Hepatocyte (in vitro differentiated cells): ENCODE measurements around the gene EXOC6. TPM values are rescaled to one million over a fixed set of nuclear protein-coding genes. Genes with fewer than 3 reads are reported as not detected.

Experiments
- DNase-seq: peaks from one replicate; pipeline ENCODE4 v3.0.0-alpha.2; 2016; ENCODE audit warnings: low spot score
- H2AFZ ChIP-seq: fragments of 200-600 bp; sonication (generic); 2 replicates; pipeline ENCODE4 v1.6.0; 2016; ENCODE audit warnings: antibody characterized with exemption, mild to moderate bottlenecking
- H3K27ac ChIP-seq: fragments of 200-600 bp; sonication (generic); 2 replicates; pipeline ENCODE4 v1.5.1; 2016; ENCODE audit warnings: mild to moderate bottlenecking
- H3K27me3 ChIP-seq: fragments of 200-600 bp; sonication (generic); 2 replicates; pipeline ENCODE4 v1.6.1; 2016
- H3K36me3 ChIP-seq: fragments of 200-600 bp; sonication (generic); replicated peaks from 2 replicates; pipeline ENCODE4 v1.5.1; 2016; ENCODE audit warnings: low read depth; ENCODE audit not compliant: insufficient read depth
- H3K4me1 ChIP-seq: fragments of 200-600 bp; sonication (generic); 2 replicates; pipeline ENCODE4 v1.5.1; 2016; ENCODE audit warnings: mild to moderate bottlenecking, moderate library complexity; ENCODE audit not compliant: insufficient read depth
- H3K4me2 ChIP-seq: fragments of 200-600 bp; sonication (generic); 2 replicates; pipeline ENCODE4 v1.6.0; 2016
- H3K4me3 ChIP-seq: fragments of 200-600 bp; sonication (generic); 2 replicates; pipeline ENCODE4 v1.5.1; 2016; ENCODE audit warnings: mild to moderate bottlenecking
- H3K79me2 ChIP-seq: fragments of 200-600 bp; sonication (generic); 2 replicates; pipeline ENCODE4 v1.6.0; 2017; ENCODE audit warnings: mild to moderate bottlenecking
- H3K9me2 ChIP-seq: fragments of 200-600 bp; sonication (generic); replicated peaks from 2 replicates; pipeline ENCODE4 v1.6.0; 2017; ENCODE audit warnings: mild to moderate bottlenecking; ENCODE audit not compliant: insufficient read depth
- H3K9me3 ChIP-seq: fragments of 200-600 bp; sonication (generic); 2 replicates; pipeline ENCODE4 v1.5.1; 2016; ENCODE audit warnings: low read depth, mild to moderate bottlenecking
- H4K20me1 ChIP-seq: fragments of 200-600 bp; sonication (generic); 2 replicates; pipeline ENCODE4 v1.6.0; 2016; ENCODE audit warnings: mild to moderate bottlenecking; ENCODE audit not compliant: insufficient read depth, poor library complexity, severe bottlenecking
- EZH2 ChIP-seq: fragments of 200-600 bp; sonication (generic); IDR thresholded peaks from 2 replicates; pipeline ENCODE4 v1.6.1; 2016; ENCODE audit warnings: antibody characterized with exemption, mild to moderate bottlenecking, borderline replicate concordance
- EZH2phosphoT487 ChIP-seq: fragments of 200-600 bp; sonication (generic); IDR thresholded peaks from one replicate; pipeline ENCODE4 v1.6.1; 2018; ENCODE audit warnings: antibody characterized with exemption, mild to moderate bottlenecking, low read depth, moderate library complexity; ENCODE audit not compliant: unreplicated experiment, severe bottlenecking
- WGBS: methylation state at CpG from one replicate; pipeline ENCODE4 v1.1.6; 2016; ENCODE audit warnings: low lambda C conversion rate; ENCODE audit errors: missing lambda C conversion rate; 5-methylcytosine and 5-hydroxymethylcytosine counted together
- polyA plus RNA-seq: library from polyadenylated mRNA; unstranded; fragments of >200 nt; fragmentation: Nextera tagmentation; extraction: Ambion mirVana; gene quantifications from 2 replicates; pipeline ENCODE4 v1.2.1, GENCODE V29; 2016
- total RNA-seq: library from RNA; depleted of rRNA; stranded (reverse); fragments of >200 nt; gene quantifications from 2 replicates; pipeline ENCODE4 v1.2.3, GENCODE V29; 2014
- TF ChIP-seq, protein P1 (sequence below): fragments of 200-600 bp; sonication (generic); IDR thresholded peaks from 2 replicates; pipeline ENCODE4 v1.5.1; 2016; ENCODE audit warnings: antibody characterized with exemption, mild to moderate bottlenecking; ENCODE audit not compliant: poor library complexity

The EXOC6 gene
- total and polyA plus RNA-seq, 2 experiments from 2014 or later: 5.8 to 11.7 TPM

DNA sequence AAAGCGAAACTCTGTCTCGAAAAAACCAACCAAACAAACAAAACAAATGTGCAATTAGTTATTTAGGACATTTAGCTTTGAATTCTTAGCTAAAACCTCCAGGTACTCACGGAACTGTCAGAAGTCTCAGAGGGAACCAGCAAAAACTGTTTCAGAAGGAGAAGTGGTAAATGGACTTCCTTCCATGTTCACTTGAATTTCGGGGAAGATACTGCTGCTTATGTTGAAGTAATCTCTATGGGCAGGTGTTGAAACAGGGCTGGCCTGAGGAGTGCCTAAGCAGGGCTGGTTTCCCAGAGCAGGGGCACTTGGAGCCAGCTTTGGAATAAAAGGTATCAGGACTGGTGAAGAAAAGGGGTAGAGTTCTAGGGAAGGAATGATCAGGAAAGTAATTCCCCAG lies 2.4 kb upstream of the EXOC6 start:
- DNase-seq: no peak
- Histone ChIP-seq H4K20me1 (no peaks in the 10 kb centered on the region), H3K4me1 (no peaks in the 10 kb centered on the region), H2AFZ (no peak overlapping the region), H3K9me3 (no peaks in the 10 kb centered on the region), H3K4me2 (no peak overlapping the region), H3K4me3 (no peak overlapping the region), H3K27me3 (no peaks in the 10 kb centered on the region), H3K79me2 (peaks cover 13% of the 10 kb centered on the region), H3K9me2 (no peaks in the 10 kb centered on the region), H3K27ac (no peak overlapping the region), H3K36me3 (no peaks in the 10 kb centered on the region)
- WGBS: 88% methylated on average over 4 of the region's 4 CpGs
- TF ChIP-seq EZH2phosphoT487: no peak
- TF ChIP-seq, protein P1, sequence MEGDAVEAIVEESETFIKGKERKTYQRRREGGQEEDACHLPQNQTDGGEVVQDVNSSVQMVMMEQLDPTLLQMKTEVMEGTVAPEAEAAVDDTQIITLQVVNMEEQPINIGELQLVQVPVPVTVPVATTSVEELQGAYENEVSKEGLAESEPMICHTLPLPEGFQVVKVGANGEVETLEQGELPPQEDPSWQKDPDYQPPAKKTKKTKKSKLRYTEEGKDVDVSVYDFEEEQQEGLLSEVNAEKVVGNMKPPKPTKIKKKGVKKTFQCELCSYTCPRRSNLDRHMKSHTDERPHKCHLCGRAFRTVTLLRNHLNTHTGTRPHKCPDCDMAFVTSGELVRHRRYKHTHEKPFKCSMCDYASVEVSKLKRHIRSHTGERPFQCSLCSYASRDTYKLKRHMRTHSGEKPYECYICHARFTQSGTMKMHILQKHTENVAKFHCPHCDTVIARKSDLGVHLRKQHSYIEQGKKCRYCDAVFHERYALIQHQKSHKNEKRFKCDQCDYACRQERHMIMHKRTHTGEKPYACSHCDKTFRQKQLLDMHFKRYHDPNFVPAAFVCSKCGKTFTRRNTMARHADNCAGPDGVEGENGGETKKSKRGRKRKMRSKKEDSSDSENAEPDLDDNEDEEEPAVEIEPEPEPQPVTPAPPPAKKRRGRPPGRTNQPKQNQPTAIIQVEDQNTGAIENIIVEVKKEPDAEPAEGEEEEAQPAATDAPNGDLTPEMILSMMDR: no peak
- no peak for TF ChIP-seq EZH2

DNA sequence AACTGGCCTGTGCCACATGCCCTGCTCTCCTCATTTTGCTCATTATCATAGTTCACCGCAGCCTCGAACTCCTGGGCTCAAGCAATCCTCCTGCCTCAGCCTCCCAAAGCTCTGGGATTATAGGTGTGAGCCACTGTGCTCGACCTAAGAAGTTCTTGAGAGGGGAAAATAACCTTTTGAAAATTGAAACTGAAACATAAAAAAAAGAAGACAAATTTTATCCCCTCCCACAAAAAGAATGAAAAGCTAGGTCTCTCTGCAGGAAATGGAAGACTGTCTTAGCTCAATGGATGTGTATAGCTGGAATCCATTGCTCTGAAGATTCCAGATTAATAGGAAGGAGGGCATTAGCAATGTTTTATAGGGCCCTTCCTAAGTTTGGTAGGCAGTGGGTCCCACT lies 2.0 kb upstream of the EXOC6 start:
- no peak overlapping the region for H3K27ac ChIP-seq
- peaks cover 15% of the 10 kb centered on the region for H3K79me2 ChIP-seq
- no peak overlapping the region for H2AFZ ChIP-seq
- no peaks in the 10 kb centered on the region for H3K4me1 ChIP-seq
- DNase-seq: no peak
- 94% methylated on average over 3 of the region's 3 CpGs for WGBS
- H3K27me3 ChIP-seq: no peaks in the 10 kb centered on the region
- H3K4me3 ChIP-seq: no peak overlapping the region
- no peaks in the 10 kb centered on the region for H4K20me1 ChIP-seq
- H3K9me2 ChIP-seq: no peaks in the 10 kb centered on the region
- no peak overlapping the region for H3K4me2 ChIP-seq
- no peaks in the 10 kb centered on the region for H3K36me3 ChIP-seq
- H3K9me3 ChIP-seq: no peaks in the 10 kb centered on the region
- TF ChIP-seq, protein P1: no peak
- TF ChIP-seq EZH2 (no peak), EZH2phosphoT487 (no peak)

DNA sequence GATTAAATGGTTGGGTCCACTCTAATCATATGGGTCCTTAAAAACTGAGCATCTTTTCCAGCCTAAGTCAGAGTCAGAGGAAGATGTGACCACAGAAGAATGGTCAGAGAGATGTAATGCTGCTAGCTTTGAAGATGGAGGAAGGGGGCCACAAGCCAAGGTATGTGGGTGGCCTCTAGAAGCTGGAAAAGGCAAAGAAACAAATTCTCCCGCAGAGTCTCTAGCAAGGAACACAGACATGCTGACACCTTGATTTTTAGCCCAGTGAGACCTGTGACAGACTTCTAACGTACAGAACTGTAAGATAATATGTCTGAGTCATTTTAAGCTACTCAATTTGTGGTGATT lies 1.5 kb upstream of the EXOC6 start:
- no peak for DNase-seq
- no peaks in the 10 kb centered on the region for H4K20me1 ChIP-seq
- H3K79me2 ChIP-seq: peaks cover 15% of the 10 kb centered on the region
- no peaks in the 10 kb centered on the region for H3K4me1 ChIP-seq
- H3K27ac ChIP-seq: no peak overlapping the region
- WGBS: 79% methylated on average over 2 of the region's 2 CpGs
- no peak overlapping the region for H2AFZ ChIP-seq
- no peak overlapping the region for H3K4me2 ChIP-seq
- no peaks in the 10 kb centered on the region for H3K9me2 ChIP-seq
- H3K4me3 ChIP-seq: no peak overlapping the region
- H3K9me3 ChIP-seq: no peaks in the 10 kb centered on the region
- TF ChIP-seq, protein P1: no peak
- no peak for TF ChIP-seq EZH2phosphoT487
- TF ChIP-seq EZH2: no peak
- no peaks in the 10 kb centered on the region for H3K36me3 ChIP-seq
- H3K27me3 ChIP-seq: no peaks in the 10 kb centered on the region
